ENCODE data around the gene DDX1. TPM values are rescaled to one million over a fixed set of nuclear protein-coding genes. Genes with fewer than 3 reads are reported as not detected.

DDX1 gene
- total RNA-seq, 1 experiment from 2014 or later: 62.6 TPM

GRCh38 chr2:15615301-15615920 is 23.7 kb downstream of the DDX1 start:
- DNase-seq: no peak
- no peaks in the 10 kb centered on the region for H3F3A ChIP-seq (ENCODE audit: low read length, unreplicated experiment)
- no peaks in the 10 kb centered on the region for H3K9me3 ChIP-seq (ENCODE audit: low read length)
- intact Hi-C loops (cut with micrococcal nuclease): no loop called here
- CTCF ChIA-PET: no interaction called here
- no peaks in the 10 kb centered on the region for H3K79me2 ChIP-seq (ENCODE audit: low read length)
- H2AFZ ChIP-seq (ENCODE audit: low read length): no peak overlapping the region
- H4K20me1 ChIP-seq (ENCODE audit: low read length): no peaks in the 10 kb centered on the region; the same call in 1 of the 2 replicates
- peaks cover 44% of the 10 kb centered on the region for H3K36me3 ChIP-seq (ENCODE audit: low read depth, low read length)
- no peaks in the 10 kb centered on the region for H3K9me2 ChIP-seq (replicated peaks; ENCODE audit: low read length)
- H3K27me3 ChIP-seq (ENCODE audit: low read length): no peaks in the 10 kb centered on the region
- H3K4me1 ChIP-seq (ENCODE audit: insufficient read depth, low read length): no peaks in the 10 kb centered on the region
- no peak overlapping the region for H3K9ac ChIP-seq (ENCODE audit: low read length)
- POLR2A ChIA-PET (ENCODE audit: unreplicated experiment): no interaction called here
- no peak overlapping the region for H3K4me2 ChIP-seq (ENCODE audit: low read length)
- ATAC-seq: no peak
- TF ChIP-seq EZH2 (IDR thresholded peaks at IDR 0.05; ENCODE audit: low read length, unreplicated experiment) (no peak), EZH2phosphoT487 (IDR thresholded peaks at IDR 0.05; ENCODE audit: borderline replicate concordance, low read length) (no peak), CTCF (conservative IDR thresholded peaks at IDR 0.05; ENCODE audit: low read depth, low read length) (no peak)
- BruUV-seq (replicated peaks): no TSS peak
- H3K27ac ChIP-seq (ENCODE audit: low read length): no peak overlapping the region
- no peak overlapping the region for H3K4me3 ChIP-seq (ENCODE audit: low read length)

DNA sequence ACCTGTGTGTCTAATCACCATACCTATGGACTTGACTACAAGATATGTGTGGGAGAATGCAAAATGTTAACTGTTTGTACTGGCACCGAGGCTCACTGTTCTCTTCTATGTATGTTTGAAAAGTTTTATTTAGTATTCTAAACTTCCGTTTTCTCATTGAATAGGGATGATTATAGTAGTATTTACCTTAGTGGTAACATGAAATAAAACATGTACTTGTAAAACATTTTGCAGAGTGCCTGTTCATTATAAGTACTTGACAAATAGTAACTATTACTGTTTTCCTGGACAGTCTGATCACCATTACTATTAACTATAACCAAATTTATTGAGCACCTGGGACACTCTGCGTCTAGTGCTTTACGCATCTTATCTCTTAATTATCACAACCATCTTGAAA is 24.8 kb downstream of the DDX1 start:
- no peak overlapping the region for H3K27ac ChIP-seq (ENCODE audit: low read length)
- no peaks in the 10 kb centered on the region for H3K79me2 ChIP-seq (ENCODE audit: low read length)
- no peaks in the 10 kb centered on the region for H3F3A ChIP-seq (ENCODE audit: low read length, unreplicated experiment)
- no peak overlapping the region for H3K4me2 ChIP-seq (ENCODE audit: low read length)
- H3K36me3 ChIP-seq (ENCODE audit: low read depth, low read length): peaks cover 47% of the 10 kb centered on the region
- no peaks in the 10 kb centered on the region for H3K4me1 ChIP-seq (ENCODE audit: insufficient read depth, low read length)
- no peak overlapping the region for H3K9ac ChIP-seq (ENCODE audit: low read length)
- H3K4me3 ChIP-seq (ENCODE audit: low read length): no peak overlapping the region
- no peaks in the 10 kb centered on the region; the same call in 1 of the 2 replicates for H4K20me1 ChIP-seq (ENCODE audit: low read length)
- no TSS peak for BruUV-seq (replicated peaks)
- CTCF ChIA-PET: no interaction called here
- intact Hi-C loops (cut with micrococcal nuclease): no loop called here
- H3K9me3 ChIP-seq (ENCODE audit: low read length): no peaks in the 10 kb centered on the region
- POLR2A ChIA-PET (ENCODE audit: unreplicated experiment): no interaction called here
- TF ChIP-seq EZH2phosphoT487 (IDR thresholded peaks at IDR 0.05; ENCODE audit: borderline replicate concordance, low read length) (no peak), CTCF (conservative IDR thresholded peaks at IDR 0.05; ENCODE audit: low read depth, low read length) (no peak), EZH2 (IDR thresholded peaks at IDR 0.05; ENCODE audit: low read length, unreplicated experiment) (no peak)
- no peak overlapping the region for H2AFZ ChIP-seq (ENCODE audit: low read length)
- H3K27me3 ChIP-seq (ENCODE audit: low read length): no peaks in the 10 kb centered on the region
- ATAC-seq (no peak), DNase-seq (no peak)
- no peaks in the 10 kb centered on the region for H3K9me2 ChIP-seq (replicated peaks; ENCODE audit: low read length)

DNA sequence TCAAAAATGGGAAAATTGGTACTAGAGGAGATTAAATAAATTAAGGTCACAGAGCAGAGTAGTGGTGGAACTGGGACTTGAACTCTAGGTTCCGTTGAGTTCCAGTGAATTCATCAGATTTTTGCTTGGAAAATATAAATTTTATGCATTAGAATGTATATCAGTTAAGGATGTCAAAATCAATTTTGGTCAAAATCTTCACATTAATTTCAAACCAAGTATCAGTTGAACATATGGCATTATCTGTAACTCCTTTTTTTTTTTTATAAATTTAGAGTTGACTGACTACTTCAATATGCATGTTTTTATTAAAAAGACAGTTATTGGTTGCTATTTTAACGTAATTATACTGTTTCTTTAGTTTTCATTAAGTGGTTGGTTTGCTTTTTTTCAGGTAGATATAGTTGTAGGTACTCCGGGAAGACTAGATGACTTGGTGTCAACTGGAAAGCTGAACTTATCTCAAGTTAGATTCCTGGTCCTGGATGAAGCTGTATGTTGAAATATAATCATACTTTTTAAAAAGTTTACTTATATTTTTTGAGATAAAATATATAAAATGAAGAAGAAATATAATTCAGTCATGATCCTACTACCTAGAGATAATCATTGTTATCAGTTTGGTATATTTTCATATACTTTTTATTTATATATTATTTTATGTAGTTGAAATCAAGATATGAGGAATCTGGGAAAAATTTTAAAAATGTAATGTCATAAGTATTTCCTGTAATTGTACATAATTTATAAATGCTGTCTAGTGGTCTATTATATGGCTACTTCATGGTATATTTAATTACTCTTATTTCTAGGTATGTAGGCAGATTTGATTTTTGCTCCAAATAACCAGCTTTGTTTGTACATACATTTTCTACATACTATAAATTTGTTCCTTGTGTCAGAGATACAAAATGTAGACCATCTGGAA is 25.4 kb downstream of the DDX1 start:
- DNase-seq: no peak
- Histone ChIP-seq H3K9me3 (ENCODE audit: low read length) (no peaks in the 10 kb centered on the region), H3K36me3 (ENCODE audit: low read depth, low read length) (peaks cover 51% of the 10 kb centered on the region), H3K4me2 (ENCODE audit: low read length) (no peak overlapping the region), H2AFZ (ENCODE audit: low read length) (no peak overlapping the region), H3K4me3 (ENCODE audit: low read length) (no peak overlapping the region), H3K9me2 (replicated peaks; ENCODE audit: low read length) (no peaks in the 10 kb centered on the region), H3K9ac (ENCODE audit: low read length) (no peak overlapping the region), H3K4me1 (ENCODE audit: insufficient read depth, low read length) (no peaks in the 10 kb centered on the region), H3K79me2 (ENCODE audit: low read length) (no peaks in the 10 kb centered on the region), H3K27ac (ENCODE audit: low read length) (no peak overlapping the region), H3K27me3 (ENCODE audit: low read length) (no peaks in the 10 kb centered on the region), H3F3A (ENCODE audit: low read length, unreplicated experiment) (no peaks in the 10 kb centered on the region), H4K20me1 (ENCODE audit: low read length) (no peaks in the 10 kb centered on the region; the same call in 1 of the 2 replicates)
- ChIA-PET POLR2A (ENCODE audit: unreplicated experiment) (no interaction called here), CTCF (no interaction called here)
- ATAC-seq: no peak
- TF ChIP-seq EZH2phosphoT487 (IDR thresholded peaks at IDR 0.05; ENCODE audit: borderline replicate concordance, low read length): no peak
- TF ChIP-seq EZH2 (IDR thresholded peaks at IDR 0.05; ENCODE audit: low read length, unreplicated experiment): no peak
- TF ChIP-seq CTCF (conservative IDR thresholded peaks at IDR 0.05; ENCODE audit: low read depth, low read length): no peak
- intact Hi-C loops (cut with micrococcal nuclease): no loop called here
- BruUV-seq (replicated peaks): no TSS peak
